Testis (tissue), 2 donors: Measurements from ENCODE around the gene PACSIN1.

Experiments used
- POLR2A ChIP-seq: fragments of 450-650 bp; IDR thresholded peaks from one replicate; pipeline ENCODE4 v1.6.1; 2017; ENCODE audit warnings: antibody characterized with exemption, mild to moderate bottlenecking, moderate library complexity
- TF ChIP-seq, protein P1 (sequence below), 3 experiments: fragments of 450-650 bp in 2 of 3; fragments of 200-600 bp in 1 of 3; sonication (generic) in 1 of 3; IDR thresholded peaks; one replicate each; pipeline ENCODE4 v1.5.1; 2016 to 2019; ENCODE audit warnings: antibody characterized with exemption in 3 of 3, mild to moderate bottlenecking in 2 of 3, moderate library complexity in 1 of 3

GRCh38 chr6:34436803-34437643 lies 28.9 kb upstream of the PACSIN1 start:
- TF ChIP-seq, protein P1, sequence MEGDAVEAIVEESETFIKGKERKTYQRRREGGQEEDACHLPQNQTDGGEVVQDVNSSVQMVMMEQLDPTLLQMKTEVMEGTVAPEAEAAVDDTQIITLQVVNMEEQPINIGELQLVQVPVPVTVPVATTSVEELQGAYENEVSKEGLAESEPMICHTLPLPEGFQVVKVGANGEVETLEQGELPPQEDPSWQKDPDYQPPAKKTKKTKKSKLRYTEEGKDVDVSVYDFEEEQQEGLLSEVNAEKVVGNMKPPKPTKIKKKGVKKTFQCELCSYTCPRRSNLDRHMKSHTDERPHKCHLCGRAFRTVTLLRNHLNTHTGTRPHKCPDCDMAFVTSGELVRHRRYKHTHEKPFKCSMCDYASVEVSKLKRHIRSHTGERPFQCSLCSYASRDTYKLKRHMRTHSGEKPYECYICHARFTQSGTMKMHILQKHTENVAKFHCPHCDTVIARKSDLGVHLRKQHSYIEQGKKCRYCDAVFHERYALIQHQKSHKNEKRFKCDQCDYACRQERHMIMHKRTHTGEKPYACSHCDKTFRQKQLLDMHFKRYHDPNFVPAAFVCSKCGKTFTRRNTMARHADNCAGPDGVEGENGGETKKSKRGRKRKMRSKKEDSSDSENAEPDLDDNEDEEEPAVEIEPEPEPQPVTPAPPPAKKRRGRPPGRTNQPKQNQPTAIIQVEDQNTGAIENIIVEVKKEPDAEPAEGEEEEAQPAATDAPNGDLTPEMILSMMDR (IDR thresholded peaks at IDR 0.05): no peak
- TF ChIP-seq POLR2A: no peak
